Gastrocnemius medialis (tissue), 4 donors: ENCODE results near the gene DISC1. TPM values are rescaled to one million over a fixed set of nuclear protein-coding genes. Genes with fewer than 3 reads are reported as not detected.

ENCODE experiments used
- ATAC-seq, 2 donors: fragments of 150-250 bp; one replicate each; pipeline ENCODE4 v1.9.1; 2016
- DNase-seq, 2 donors: peaks; one replicate each; pipeline ENCODE4 v3.0.0-alpha.2; 2019
- H3K27ac ChIP-seq, 4 donors: fragments of 200-600 bp; sonication (generic); 1 replicate in 1 of 4; 2 replicates in 3 of 4; pipeline ENCODE4 v1.5.1; 2016 to 2018; ENCODE audit warnings: mild to moderate bottlenecking in 2 of 4, moderate library complexity in 1 of 4
- H3K27me3 ChIP-seq, 3 donors: fragments of 200-600 bp; sonication (generic) in 2 of 3; 1 replicate in 1 of 3; 2 replicates in 2 of 3; pipeline versions ENCODE4 v1.5.1 to v1.6.0; 2016 to 2019; ENCODE audit warnings: mild to moderate bottlenecking in 1 of 3, moderate library complexity in 1 of 3
- H3K36me3 ChIP-seq, 2 donors: fragments of 200-600 bp; sonication (generic) in 1 of 2; one replicate each; pipeline ENCODE4 v1.5.1; 2017 to 2018
- H3K4me1 ChIP-seq, 2 donors: fragments of 200-600 bp; sonication (generic) in 1 of 2; one replicate each; pipeline ENCODE4 v1.5.1; 2016 to 2017; ENCODE audit warnings: mild to moderate bottlenecking in 2 of 2
- H3K4me3 ChIP-seq, 4 donors: fragments of 200-600 bp; sonication (generic) in 3 of 4; 1 replicate in 1 of 4; 2 replicates in 3 of 4; pipeline ENCODE4 v1.5.1; 2016 to 2019; ENCODE audit warnings: mild to moderate bottlenecking in 2 of 4
- H3K9me3 ChIP-seq, 3 donors: fragments of 200-600 bp; sonication (generic) in 2 of 3; 1 replicate in 1 of 3; 2 replicates in 2 of 3; pipeline ENCODE4 v1.5.1; 2016 to 2019
- POLR2A ChIP-seq, 2 donors: fragments of 450-650 bp; IDR thresholded peaks; one replicate each; pipeline ENCODE4 v1.6.1; 2017; ENCODE audit warnings: antibody characterized with exemption in 2 of 2, mild to moderate bottlenecking in 2 of 2, moderate library complexity in 2 of 2
- in situ Hi-C, 4 donors: fragments of 200-750 bp; cut with MboI; loops; one replicate each; pipeline versions ENCODE4 v1.15.0 to v1.8.0; 2017; ENCODE audit warnings: low sequenced_read_pairs in 4 of 4
- intact Hi-C: fragments of 100-400 bp; cut with DNase I; formaldehyde crosslinking; loops from one replicate; pipeline ENCODE4 v1.15.1; 2023; ENCODE audit warnings: low total_unique reads
- total RNA-seq, 4 donors: library from RNA; depleted of rRNA; stranded (reverse); fragments of >200 nt; gene quantifications; one replicate each; pipeline versions ENCODE4 v1.1.0 to v1.2.3, GENCODE V29; 2016
- TF ChIP-seq, protein P1 (sequence below), 5 experiments: fragments of 450-650 bp in 3 of 5; fragments of 200-600 bp in 2 of 5; sonication (generic) in 2 of 5; IDR thresholded peaks in 4 of 5; conservative IDR thresholded peaks in 1 of 5; 1 replicate in 4 of 5; 2 replicates in 1 of 5; pipeline ENCODE4 v1.5.1; 2016 to 2019; ENCODE audit warnings: antibody characterized with exemption in 5 of 5, mild to moderate bottlenecking in 3 of 5, moderate library complexity in 3 of 5

Gene DISC1
- total RNA-seq, 4 donors from 2014 or later = 2.3 to 5.8 (median 2.6) TPM

DNA sequence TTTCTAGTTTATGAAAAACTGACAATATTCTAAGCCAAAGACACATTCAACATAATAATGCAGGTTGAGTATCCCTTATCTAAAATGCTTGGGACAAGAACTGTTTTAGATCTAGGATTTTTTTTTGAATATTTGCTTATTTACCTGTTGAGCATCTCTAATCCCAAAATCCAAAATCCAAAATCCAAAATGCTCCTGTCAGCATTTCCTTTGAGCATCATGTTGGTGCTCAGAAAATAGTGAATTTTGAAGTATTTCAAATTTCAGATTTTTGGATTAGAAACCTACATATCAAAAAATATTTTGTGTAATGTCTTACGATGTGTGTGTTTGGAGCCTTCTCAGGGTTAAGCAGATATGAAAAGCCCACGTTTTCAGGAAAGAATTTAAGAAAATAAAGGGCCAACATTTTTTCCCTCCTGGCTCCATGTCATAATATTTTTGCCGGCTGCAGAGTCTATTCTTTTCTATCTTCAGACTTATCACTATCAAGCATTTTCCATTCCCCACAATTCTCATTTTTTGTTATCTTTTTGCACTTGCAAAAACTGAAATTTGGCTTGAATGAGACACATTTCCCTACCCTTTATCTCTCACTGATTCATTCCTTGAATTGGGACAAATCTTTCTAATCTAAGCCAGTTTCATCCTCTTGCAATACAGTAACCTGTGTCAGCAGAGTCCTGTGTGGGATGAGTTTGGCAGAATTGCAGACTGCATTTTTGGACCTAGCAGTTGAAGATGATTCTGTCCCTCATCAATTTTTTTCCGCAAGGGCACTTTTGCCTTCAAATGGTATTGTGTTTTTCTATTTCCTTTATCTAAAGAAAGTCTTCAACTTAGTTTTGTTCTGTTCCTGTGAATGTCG, 233.9 kb downstream of the DISC1 start:
- intact Hi-C loops = loop anchor here (10.0 kb wide), 1 partner anchor 444 kb away; no protein-coding TSS in a partner anchor
- ATAC-seq (no peak), DNase-seq (no peak)
- no peaks in the 10 kb centered on the region for H3K9me3 ChIP-seq
- H3K27ac ChIP-seq = no peak overlapping the region
- in situ Hi-C loops = loop anchor here (10.0 to 25.0 kb wide), 4 partner anchors 752 to 1384 kb away; partner anchors contain the start of gene SIPA1L2 (in 1 of the 4)
- TF ChIP-seq, protein P1, sequence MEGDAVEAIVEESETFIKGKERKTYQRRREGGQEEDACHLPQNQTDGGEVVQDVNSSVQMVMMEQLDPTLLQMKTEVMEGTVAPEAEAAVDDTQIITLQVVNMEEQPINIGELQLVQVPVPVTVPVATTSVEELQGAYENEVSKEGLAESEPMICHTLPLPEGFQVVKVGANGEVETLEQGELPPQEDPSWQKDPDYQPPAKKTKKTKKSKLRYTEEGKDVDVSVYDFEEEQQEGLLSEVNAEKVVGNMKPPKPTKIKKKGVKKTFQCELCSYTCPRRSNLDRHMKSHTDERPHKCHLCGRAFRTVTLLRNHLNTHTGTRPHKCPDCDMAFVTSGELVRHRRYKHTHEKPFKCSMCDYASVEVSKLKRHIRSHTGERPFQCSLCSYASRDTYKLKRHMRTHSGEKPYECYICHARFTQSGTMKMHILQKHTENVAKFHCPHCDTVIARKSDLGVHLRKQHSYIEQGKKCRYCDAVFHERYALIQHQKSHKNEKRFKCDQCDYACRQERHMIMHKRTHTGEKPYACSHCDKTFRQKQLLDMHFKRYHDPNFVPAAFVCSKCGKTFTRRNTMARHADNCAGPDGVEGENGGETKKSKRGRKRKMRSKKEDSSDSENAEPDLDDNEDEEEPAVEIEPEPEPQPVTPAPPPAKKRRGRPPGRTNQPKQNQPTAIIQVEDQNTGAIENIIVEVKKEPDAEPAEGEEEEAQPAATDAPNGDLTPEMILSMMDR (IDR thresholded peaks at IDR 0.05 in 4 of 5, conservative IDR thresholded peaks at IDR 0.05 in 1 of 5) = no peak
- TF ChIP-seq POLR2A (IDR thresholded peaks at IDR 0.05) = no peak
- H3K27me3 ChIP-seq = no peaks in the 10 kb centered on the region
- peaks cover 7 to 13% of the 10 kb centered on the region in 2 donors for H3K4me1 ChIP-seq
- H3K36me3 ChIP-seq = no peaks in the 10 kb centered on the region
- H3K4me3 ChIP-seq = no peak overlapping the region

DNA sequence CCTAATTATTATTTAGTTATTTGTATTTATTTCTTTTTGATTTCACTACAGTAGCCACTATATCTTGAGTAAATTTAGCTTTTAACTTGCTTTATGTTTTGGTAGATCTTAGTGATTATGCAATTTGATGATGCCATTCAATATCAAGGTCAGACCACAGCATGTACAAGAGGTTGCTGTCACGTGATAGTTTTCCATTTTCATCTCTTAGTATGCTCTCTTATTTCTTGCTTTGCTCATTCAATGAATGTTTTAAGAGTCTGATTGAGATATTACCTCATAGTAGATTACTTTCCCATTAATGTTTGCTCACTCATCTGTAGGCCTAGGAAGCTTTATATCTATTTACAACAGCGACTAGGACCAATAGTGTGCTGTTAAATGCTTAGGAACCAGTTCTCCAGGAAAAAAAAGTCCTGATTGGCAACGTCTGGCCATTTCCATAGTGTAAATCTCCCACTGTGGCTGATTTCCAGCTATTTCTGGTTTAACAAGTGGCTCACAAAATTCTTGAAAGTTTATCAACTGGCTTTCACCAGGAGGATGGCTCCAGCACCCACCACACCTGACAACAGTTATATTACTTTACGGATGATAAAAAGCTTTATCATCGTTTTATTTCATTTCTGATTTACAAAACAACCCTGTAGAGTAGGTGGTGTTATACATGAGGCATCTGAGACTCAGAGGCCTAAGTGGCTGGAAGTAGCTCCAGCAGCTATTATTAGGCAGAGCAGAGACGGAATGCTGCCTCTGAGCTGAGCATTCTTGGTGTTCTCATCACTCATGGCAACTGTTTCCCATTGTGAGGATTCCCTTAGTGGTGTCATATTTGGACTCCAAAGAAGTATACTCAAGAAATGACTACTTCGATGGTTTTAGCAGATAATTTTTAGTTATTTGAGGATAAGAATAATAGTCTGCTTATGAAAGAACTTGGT, 235.2 kb downstream of the DISC1 start:
- H3K27ac ChIP-seq = peak overlapping the region in 3 of 4 donors; percentile 48 to 77 (median 54)
- H3K4me3 ChIP-seq = no peak overlapping the region
- H3K27me3 ChIP-seq = no peaks in the 10 kb centered on the region
- H3K4me1 ChIP-seq = peaks cover 9 to 13% of the 10 kb centered on the region in 2 donors
- H3K36me3 ChIP-seq = no peaks in the 10 kb centered on the region
- intact Hi-C loops (loop anchor here (10.0 kb wide), 1 partner anchor 443 kb away; no protein-coding TSS in a partner anchor), in situ Hi-C loops (loop anchor here (10.0 to 25.0 kb wide), 4 partner anchors 750 to 1383 kb away; partner anchors contain the start of gene SIPA1L2 (in 1 of the 4))
- peak in 1 of 2 donors; percentile 66 for ATAC-seq
- no peaks in the 10 kb centered on the region for H3K9me3 ChIP-seq
- DNase-seq = no peak
- no peak for TF ChIP-seq POLR2A (IDR thresholded peaks at IDR 0.05)
- TF ChIP-seq, protein P1 (IDR thresholded peaks at IDR 0.05 in 4 of 5, conservative IDR thresholded peaks at IDR 0.05 in 1 of 5) = no peak

DNA sequence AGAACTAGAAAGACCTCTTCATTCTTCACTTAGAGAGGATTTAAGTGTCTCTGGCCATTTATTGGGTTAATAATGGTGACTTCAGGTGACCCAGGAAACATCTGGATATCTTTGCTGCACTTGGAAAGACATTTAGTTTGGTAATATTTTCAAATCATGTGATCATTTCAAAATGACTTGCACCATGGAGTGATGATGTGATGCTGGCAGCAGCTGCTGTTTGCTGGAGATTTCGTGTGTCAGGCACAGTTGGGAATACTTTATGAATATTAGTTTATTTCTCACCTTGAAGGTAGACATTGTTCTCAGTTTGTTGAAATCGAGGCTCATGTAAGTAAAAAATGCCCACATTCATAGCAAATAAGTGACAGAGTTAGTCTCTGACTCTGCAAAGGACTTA, 236.0 kb downstream of the DISC1 start:
- in situ Hi-C loops (loop anchor here (10.0 to 25.0 kb wide), 4 partner anchors 750 to 1382 kb away; partner anchors contain the start of gene SIPA1L2 (in 1 of the 4)), intact Hi-C loops (loop anchor here (10.0 kb wide), 1 partner anchor 442 kb away; no protein-coding TSS in a partner anchor)
- ATAC-seq (no peak), DNase-seq (peak in 1 of 2 donors; percentile 48)
- TF ChIP-seq, protein P1 (IDR thresholded peaks at IDR 0.05 in 4 of 5, conservative IDR thresholded peaks at IDR 0.05 in 1 of 5) = no peak
- Histone ChIP-seq H3K4me3 (no peak overlapping the region), H3K27me3 (no peaks in the 10 kb centered on the region), H3K27ac (peak overlapping the region in 1 of 4 donors; percentile 77), H3K9me3 (no peaks in the 10 kb centered on the region), H3K36me3 (no peaks in the 10 kb centered on the region), H3K4me1 (peaks cover 12 to 13% of the 10 kb centered on the region in 2 donors)

DNA sequence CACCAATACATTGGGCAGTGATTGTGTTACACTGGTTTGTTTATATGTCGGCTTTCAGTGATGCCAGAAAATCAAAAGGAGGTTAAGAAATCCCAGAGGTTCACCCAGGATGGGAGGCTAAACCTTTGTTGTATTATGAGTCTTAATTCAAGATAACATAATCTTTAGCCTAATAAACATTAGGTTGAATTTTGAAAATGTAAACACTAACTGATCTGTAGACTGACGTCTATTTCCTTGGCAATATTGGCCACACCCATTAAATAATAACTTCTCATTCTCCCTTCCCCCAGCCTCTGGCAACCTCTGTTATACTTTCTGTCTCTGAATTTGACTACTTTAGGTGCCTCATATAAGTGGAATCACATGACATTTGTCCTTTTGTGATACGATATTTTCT, 238.7 kb downstream of the DISC1 start:
- H3K4me3 ChIP-seq = no peak overlapping the region
- no peaks in the 10 kb centered on the region for H3K27me3 ChIP-seq
- DNase-seq (no peak), ATAC-seq (no peak)
- no peak for TF ChIP-seq POLR2A (IDR thresholded peaks at IDR 0.05)
- TF ChIP-seq, protein P1 (IDR thresholded peaks at IDR 0.05 in 4 of 5, conservative IDR thresholded peaks at IDR 0.05 in 1 of 5) = no peak
- intact Hi-C loops (loop anchor here (5.0 to 10.0 kb wide), 2 partner anchors 439 to 1377 kb away; no protein-coding TSS in a partner anchor), in situ Hi-C loops (loop anchor here (10.0 to 25.0 kb wide), 4 partner anchors 747 to 1379 kb away; partner anchors contain the start of gene SIPA1L2 (in 1 of the 4))
- H3K36me3 ChIP-seq = no peaks in the 10 kb centered on the region
- peaks cover 12 to 13% of the 10 kb centered on the region in 2 donors for H3K4me1 ChIP-seq
- no peak overlapping the region for H3K27ac ChIP-seq
- H3K9me3 ChIP-seq = no peaks in the 10 kb centered on the region
